Lung (tissue), 12 donors: ENCODE measurements around the gene MAST4. TPM values are rescaled to one million over a fixed set of nuclear protein-coding genes. Genes with fewer than 3 reads are reported as not detected.

Source experiments
- ATAC-seq: fragments of 200-7000 bp; cut with Tn5 transposase; one replicate; pipeline ENCODE4 v1.9.1; 2020; ENCODE audit warnings: moderate number of reproducible peaks; ENCODE audit not compliant: insufficient read depth, low FRiP score
- DNase-seq, 3 donors: peaks; one replicate each; pipeline ENCODE4 v3.0.0-alpha.2; 2013 to 2017
- H3K27ac ChIP-seq, 2 donors: one replicate each; pipeline ENCODE4 v1.5.1; 2013; ENCODE audit warnings: mild to moderate bottlenecking in 2 of 2, moderate library complexity in 2 of 2, control low read depth in 1 of 2, inconsistent platforms in 1 of 2, low read depth in 1 of 2, low read length in 1 of 2
- H3K27me3 ChIP-seq, 3 donors: one replicate each; pipeline ENCODE4 v1.5.1; 2013; ENCODE audit warnings: low read length in 2 of 3; ENCODE audit not compliant: control insufficient read depth in 3 of 3, insufficient read depth in 3 of 3
- H3K36me3 ChIP-seq, 4 donors: one replicate each; pipeline ENCODE4 v1.5.1; 2013; ENCODE audit warnings: low read length in 4 of 4, mild to moderate bottlenecking in 1 of 4, moderate library complexity in 1 of 4; ENCODE audit not compliant: control insufficient read depth in 4 of 4, insufficient read depth in 4 of 4
- H3K4me1 ChIP-seq, 5 donors: one replicate each; pipeline ENCODE4 v1.5.1; 2013; ENCODE audit warnings: low read length in 5 of 5, mild to moderate bottlenecking in 2 of 5, moderate library complexity in 1 of 5; ENCODE audit not compliant: control insufficient read depth in 5 of 5, insufficient read depth in 5 of 5
- H3K4me3 ChIP-seq: one replicate; pipeline ENCODE4 v1.5.1; 2013; ENCODE audit warnings: mild to moderate bottlenecking, control low read depth, moderate library complexity
- H3K9ac ChIP-seq, 2 donors: one replicate each; pipeline ENCODE4 v1.5.1; 2013; ENCODE audit warnings: low read length in 2 of 2, control low read depth in 1 of 2; ENCODE audit not compliant: insufficient read depth in 1 of 2
- H3K9me3 ChIP-seq, 4 donors: one replicate each; pipeline ENCODE4 v1.5.1; 2013; ENCODE audit warnings: low read length in 3 of 4, mild to moderate bottlenecking in 1 of 4, moderate library complexity in 1 of 4; ENCODE audit not compliant: control insufficient read depth in 4 of 4, insufficient read depth in 3 of 4
- WGBS, 2 donors: extraction: QIAGEN DNeasy Blood & Tissue Kit; methylation state at CpG; one replicate each; pipeline ENCODE4 v1.1.7; 2013; 5-methylcytosine and 5-hydroxymethylcytosine counted together
- polyA plus RNA-seq, 2 donors: library from polyadenylated mRNA; stranded (reverse); fragments of 200-250 nt; gene quantifications; one replicate each; pipeline ENCODE4 v1.2.1, GENCODE V29; 2013
- total RNA-seq, 2 donors: library from RNA; depleted of rRNA in 1 of 2; stranded (reverse); fragments of >200 nt in 1 of 2; gene quantifications; one replicate each; pipeline ENCODE4 v1.2.1, GENCODE V29; 2014 to 2021
- TF ChIP-seq, protein P1 (sequence below): IDR thresholded peaks from 2 replicates; pipeline ENCODE4 v1.5.1; 2012; ENCODE audit warnings: mild to moderate bottlenecking; ENCODE audit errors: control extremely low read depth, extremely low read depth
- donor health status: control.
- donor health status: control.
- donor health status: Bipolar disorder and iron deficiency.
- donor health status: healthy.
- donor health status: DM: yes; HTN: yes; CAD: no.

The MAST4 gene
- total and polyA plus RNA-seq, 4 donors, result 13.9 to 153 (median 46.2) TPM

DNA sequence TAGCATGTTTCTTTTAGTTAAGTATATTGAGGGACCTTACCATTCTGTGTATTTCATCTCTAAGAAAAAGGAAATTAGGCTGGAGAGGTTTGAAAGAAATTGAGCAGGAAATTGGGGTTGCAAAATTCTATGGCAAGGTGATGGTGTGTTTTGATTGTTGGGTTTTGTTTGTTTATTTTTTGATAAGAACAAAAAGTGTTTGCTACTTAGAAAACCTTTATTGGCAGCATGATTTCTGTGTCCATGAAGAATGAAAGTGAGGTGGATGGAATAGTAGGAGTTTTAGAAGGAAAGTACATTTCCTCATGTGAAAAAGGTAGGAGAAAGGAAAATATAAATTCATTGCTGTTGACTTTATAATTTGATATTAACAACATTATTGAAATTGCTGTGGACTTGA lies 433.3 kb downstream of the MAST4 start:
- TF ChIP-seq, protein P1, sequence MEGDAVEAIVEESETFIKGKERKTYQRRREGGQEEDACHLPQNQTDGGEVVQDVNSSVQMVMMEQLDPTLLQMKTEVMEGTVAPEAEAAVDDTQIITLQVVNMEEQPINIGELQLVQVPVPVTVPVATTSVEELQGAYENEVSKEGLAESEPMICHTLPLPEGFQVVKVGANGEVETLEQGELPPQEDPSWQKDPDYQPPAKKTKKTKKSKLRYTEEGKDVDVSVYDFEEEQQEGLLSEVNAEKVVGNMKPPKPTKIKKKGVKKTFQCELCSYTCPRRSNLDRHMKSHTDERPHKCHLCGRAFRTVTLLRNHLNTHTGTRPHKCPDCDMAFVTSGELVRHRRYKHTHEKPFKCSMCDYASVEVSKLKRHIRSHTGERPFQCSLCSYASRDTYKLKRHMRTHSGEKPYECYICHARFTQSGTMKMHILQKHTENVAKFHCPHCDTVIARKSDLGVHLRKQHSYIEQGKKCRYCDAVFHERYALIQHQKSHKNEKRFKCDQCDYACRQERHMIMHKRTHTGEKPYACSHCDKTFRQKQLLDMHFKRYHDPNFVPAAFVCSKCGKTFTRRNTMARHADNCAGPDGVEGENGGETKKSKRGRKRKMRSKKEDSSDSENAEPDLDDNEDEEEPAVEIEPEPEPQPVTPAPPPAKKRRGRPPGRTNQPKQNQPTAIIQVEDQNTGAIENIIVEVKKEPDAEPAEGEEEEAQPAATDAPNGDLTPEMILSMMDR, result no peak
- Histone ChIP-seq H3K4me3 (no peak overlapping the region), H3K4me1 (peaks cover 3 to 75% (median 36%) of the 10 kb centered on the region in 5 donors), H3K9ac (no peak overlapping the region), H3K27ac (peak overlapping the region in 1 of 2 donors; percentile 45), H3K27me3 (no peaks in the 10 kb centered on the region), H3K9me3 (no peaks in the 10 kb centered on the region), H3K36me3 (peaks cover 0 to 1% (median 0%) of the 10 kb centered on the region in 4 donors)
- DNase-seq (no peak), ATAC-seq (no peak)

DNA sequence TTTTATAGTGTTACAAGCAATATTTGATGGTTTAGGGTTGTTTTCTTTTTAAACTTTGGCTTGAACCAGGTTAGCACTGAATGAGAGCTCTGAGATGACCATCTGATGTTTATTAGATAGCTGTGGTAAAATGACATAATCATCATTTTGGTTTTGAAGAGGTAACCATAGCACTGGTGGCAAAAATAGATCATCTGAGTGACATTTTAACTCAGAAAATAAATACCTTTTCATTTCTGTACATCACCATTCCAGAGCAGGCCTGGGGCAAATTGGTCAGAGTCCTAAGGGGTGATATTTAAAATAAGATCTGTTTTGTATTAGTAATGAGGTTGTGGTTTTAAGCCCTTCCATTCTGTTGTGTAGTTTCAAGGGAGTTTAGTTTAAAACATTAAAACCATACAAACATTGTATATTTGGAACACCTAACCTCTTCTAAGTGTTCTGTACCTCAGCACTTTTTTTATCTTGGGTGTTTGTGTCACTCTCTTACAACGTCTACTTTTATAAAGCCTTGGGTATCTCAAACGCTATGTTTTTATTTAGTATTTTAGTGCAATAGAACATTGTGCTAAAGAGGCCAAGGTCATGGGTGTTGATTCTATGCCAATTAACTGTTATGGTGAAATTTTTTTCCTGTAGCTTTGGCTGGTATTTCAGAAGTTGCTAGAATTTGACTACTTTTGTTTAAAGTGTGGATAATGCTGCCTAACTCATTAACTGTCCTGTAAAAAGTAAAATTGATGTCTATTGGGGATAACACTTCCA lies 434.3 kb downstream of the MAST4 start:
- no peaks in the 10 kb centered on the region for H3K27me3 ChIP-seq
- DNase-seq (peak in 2 of 3 donors; percentile 63 to 68), ATAC-seq (no peak)
- no peaks in the 10 kb centered on the region for H3K9me3 ChIP-seq
- TF ChIP-seq, protein P1, result no peak
- no peak overlapping the region for H3K9ac ChIP-seq
- H3K36me3 ChIP-seq, result peaks cover 0 to 1% (median under 1%) of the 10 kb centered on the region in 4 donors
- no peak overlapping the region for H3K4me3 ChIP-seq
- H3K4me1 ChIP-seq, result peaks cover 3 to 85% (median 46%) of the 10 kb centered on the region in 5 donors
- WGBS, 2 donors, result 44 to 55% methylated on average over 2 of the region's 2 CpGs
- peak overlapping the region in 1 of 2 donors; percentile 53 for H3K27ac ChIP-seq

DNA sequence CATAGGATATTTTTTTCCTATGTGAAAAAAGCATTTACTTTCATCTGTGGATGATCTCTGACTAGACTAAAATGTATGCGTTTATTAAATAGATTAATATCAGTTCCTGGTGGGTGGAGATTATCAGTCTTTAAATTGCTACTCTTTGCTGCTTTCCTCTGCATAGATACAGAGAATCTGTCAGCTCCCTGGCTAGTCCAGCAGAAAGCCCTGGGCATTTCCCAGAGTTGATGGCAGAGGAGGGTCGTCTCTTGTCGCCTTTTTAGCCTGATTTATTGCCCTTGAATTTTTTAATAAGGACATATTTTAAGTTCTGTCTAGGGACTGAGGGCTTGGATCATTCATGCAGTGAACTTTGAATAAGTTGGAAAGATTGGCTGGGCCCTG lies 434.9 kb downstream of the MAST4 start:
- Histone ChIP-seq H3K27ac (peak overlapping the region in 1 of 2 donors; percentile 79), H3K9me3 (no peaks in the 10 kb centered on the region), H3K36me3 (peaks cover 0 to 5% (median under 1%) of the 10 kb centered on the region in 4 donors), H3K4me3 (no peak overlapping the region), H3K9ac (no peak overlapping the region), H3K4me1 (peaks cover 3 to 90% (median 48%) of the 10 kb centered on the region in 5 donors), H3K27me3 (no peaks in the 10 kb centered on the region)
- DNase-seq, result no peak
- no peak for ATAC-seq
- TF ChIP-seq, protein P1, result no peak
- WGBS, 2 donors, result 53 to 69% methylated on average over 3 of the region's 3 CpGs
